ENCODE data around the gene ARHGAP23.

ARHGAP23 gene

DNA sequence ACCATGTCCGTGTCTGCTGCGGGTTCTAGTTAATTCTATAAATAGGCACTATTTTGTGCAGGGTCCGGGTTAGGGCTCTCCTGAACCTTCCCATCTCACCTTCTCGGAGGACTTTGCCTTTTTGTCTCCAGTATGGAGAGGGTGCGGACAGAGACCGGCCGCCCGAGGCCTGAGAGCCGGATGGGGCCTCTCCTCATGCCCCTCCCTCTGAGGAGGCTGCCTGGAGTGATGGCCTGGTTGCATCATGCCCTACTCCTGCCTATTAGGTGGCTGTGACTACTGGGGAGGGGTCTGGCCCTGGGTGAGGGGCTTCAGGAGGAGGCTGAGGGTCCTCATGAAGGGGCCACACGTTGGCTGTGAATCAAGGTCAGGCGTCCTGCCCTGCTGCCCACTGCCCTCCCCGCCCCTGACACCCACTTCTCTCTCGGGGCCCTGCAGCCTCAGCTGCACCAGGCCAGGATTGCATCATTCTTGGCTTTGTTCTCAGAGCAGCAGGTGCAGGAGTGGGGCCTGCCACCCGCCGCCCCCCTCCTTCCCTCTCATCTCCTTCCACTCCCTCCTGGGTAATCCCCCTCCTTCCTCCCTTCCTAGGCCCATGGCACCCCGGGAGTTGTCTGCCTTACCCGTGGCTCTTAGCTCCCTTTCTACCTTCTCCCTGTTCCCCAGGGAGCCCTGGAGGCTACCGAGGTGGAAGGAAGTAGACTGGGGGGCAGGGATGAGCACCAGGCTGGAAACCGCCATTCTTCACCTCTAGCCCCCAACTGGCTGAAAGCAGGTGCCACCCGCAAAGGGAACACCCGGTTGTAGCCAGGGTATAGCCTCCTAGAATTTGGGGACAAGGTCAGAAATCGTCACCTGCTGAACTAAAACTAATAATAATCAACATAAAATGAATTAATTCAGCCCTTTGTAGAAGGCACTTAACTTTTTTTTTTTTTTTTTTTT is 12.7 kb upstream of the ARHGAP23 start:
- Mint-ChIP-seq H3K9me3 (no peaks in the 10 kb centered on the region), H3K4me3 (no peak overlapping the region), H3K36me3 (ENCODE audit: insufficient read depth) (no peaks in the 10 kb centered on the region), H3K27ac (no peak overlapping the region), H3K27me3 (peaks cover 58 to 80% of the 10 kb centered on the region in 2 donors), H3K4me1 (ENCODE audit: low read depth in 2 of 2) (peaks cover 4 to 9% of the 10 kb centered on the region in 2 donors)
- no peak for ATAC-seq (replicated peaks)
- no peak for DNase-seq

DNA sequence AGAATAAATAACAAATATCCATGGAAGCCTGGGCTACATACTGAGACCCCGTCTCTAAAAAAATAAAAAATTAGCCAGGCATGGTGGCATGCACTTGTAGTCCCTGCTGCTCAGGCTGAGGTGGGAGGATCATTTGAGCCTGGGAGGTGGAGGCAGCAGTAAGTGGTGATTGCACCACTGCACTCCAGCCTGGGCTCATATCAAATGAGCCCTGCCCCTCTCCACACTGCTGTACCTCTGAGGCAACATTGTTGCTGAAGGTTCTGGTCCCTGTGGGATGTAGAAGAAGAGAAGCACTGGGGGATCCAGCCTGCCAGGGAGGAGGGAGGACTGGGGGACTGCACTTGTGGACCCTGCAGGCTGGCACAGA is 11.4 kb upstream of the ARHGAP23 start:
- Mint-ChIP-seq H3K27me3 (peaks cover 59 to 80% of the 10 kb centered on the region in 2 donors), H3K9me3 (no peaks in the 10 kb centered on the region)

DNA sequence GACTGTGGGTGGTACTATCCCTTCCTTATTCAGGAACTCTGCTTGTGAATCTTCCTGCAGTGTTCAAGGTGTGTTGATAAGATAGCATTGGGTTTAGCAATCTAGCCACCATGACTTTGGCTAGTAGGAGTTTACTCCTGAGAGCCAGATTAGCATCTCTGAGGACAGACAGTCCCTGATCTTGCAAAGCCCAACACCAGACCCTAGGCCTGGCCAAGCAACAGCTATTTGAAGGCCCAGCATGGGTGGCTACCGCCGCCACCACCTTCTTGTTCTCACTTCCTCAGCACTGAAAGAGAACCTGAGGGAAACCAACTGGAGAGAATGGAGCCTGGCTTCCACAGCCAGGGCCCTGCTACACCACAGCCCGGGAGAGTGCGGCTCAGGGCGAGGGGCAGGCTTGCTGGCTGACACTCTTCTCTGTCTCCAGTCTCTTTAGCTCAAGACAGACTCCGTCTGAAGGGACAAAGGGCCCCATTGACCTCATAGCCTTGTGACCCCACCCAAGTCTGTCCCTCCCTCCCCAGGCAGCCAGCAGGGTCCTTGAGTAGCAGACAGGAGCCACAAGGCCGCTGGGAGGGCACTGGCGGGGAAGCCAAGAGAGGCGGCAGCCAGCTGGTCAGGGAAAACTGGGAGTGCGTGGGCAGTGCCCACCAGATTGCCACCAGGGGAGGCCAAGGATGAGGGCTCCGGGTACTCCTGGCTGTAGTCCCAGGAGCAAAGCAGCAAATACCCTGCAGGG is 10.9 kb upstream of the ARHGAP23 start:
- peaks cover 4 to 9% of the 10 kb centered on the region in 2 donors for H3K4me1 Mint-ChIP-seq (ENCODE audit: low read depth in 2 of 2)
- peaks cover 62 to 82% of the 10 kb centered on the region in 2 donors for H3K27me3 Mint-ChIP-seq
- ATAC-seq (replicated peaks) (no peak), DNase-seq (no peak)
- no peak overlapping the region for H3K27ac Mint-ChIP-seq
- H3K4me3 Mint-ChIP-seq: no peak overlapping the region
- no peaks in the 10 kb centered on the region for H3K9me3 Mint-ChIP-seq
- H3K36me3 Mint-ChIP-seq (ENCODE audit: insufficient read depth): no peaks in the 10 kb centered on the region

More for the DNA sequence above, 11.4 kb upstream of the ARHGAP23 start:
- no peak for DNase-seq
- H3K36me3 Mint-ChIP-seq (ENCODE audit: insufficient read depth): no peaks in the 10 kb centered on the region
- H3K4me3 Mint-ChIP-seq: no peak overlapping the region
- ATAC-seq (replicated peaks): no peak
- peaks cover 4 to 9% of the 10 kb centered on the region in 2 donors for H3K4me1 Mint-ChIP-seq (ENCODE audit: low read depth in 2 of 2)
- no peak overlapping the region for H3K27ac Mint-ChIP-seq

DNA sequence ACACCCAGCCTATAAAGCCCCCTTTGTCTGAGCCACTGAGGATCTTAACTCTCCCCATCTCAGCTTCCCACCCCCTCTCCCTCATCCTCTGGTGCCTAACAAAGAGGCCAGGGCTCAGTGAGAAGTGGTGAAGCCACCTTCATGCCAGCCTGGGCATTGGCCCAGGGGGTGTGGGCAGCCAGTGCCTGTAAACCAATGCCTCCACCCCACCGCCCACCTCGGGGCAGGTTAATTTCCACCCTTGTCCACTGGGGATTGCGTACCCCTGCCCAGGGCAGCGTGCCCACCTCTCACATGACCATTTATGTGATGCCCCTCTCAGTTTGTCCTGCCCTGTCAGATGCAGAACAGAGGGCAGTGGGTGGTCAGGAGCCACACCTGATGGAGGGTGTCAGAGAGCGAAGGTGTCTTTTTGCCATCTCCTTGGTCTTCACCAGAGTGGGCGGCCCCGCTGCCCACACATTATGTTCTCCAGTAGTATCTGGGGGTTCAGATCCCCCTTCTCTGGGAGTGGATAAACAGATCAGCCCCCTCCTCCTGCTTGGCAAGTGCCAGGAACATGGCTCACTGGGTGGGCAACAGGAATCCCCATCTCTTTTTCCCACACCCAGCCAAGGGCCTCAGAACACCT is 10.1 kb upstream of the ARHGAP23 start:
- ATAC-seq (replicated peaks) (no peak), DNase-seq (no peak)
- peaks cover 66 to 86% of the 10 kb centered on the region in 2 donors for H3K27me3 Mint-ChIP-seq
- peak overlapping the region in 1 of 2 donors; percentile 75 for H3K4me3 Mint-ChIP-seq
- no peak overlapping the region for H3K27ac Mint-ChIP-seq
- H3K9me3 Mint-ChIP-seq: no peaks in the 10 kb centered on the region
- peaks cover 4 to 9% of the 10 kb centered on the region in 2 donors for H3K4me1 Mint-ChIP-seq (ENCODE audit: low read depth in 2 of 2)
- no peaks in the 10 kb centered on the region for H3K36me3 Mint-ChIP-seq (ENCODE audit: insufficient read depth)

DNA sequence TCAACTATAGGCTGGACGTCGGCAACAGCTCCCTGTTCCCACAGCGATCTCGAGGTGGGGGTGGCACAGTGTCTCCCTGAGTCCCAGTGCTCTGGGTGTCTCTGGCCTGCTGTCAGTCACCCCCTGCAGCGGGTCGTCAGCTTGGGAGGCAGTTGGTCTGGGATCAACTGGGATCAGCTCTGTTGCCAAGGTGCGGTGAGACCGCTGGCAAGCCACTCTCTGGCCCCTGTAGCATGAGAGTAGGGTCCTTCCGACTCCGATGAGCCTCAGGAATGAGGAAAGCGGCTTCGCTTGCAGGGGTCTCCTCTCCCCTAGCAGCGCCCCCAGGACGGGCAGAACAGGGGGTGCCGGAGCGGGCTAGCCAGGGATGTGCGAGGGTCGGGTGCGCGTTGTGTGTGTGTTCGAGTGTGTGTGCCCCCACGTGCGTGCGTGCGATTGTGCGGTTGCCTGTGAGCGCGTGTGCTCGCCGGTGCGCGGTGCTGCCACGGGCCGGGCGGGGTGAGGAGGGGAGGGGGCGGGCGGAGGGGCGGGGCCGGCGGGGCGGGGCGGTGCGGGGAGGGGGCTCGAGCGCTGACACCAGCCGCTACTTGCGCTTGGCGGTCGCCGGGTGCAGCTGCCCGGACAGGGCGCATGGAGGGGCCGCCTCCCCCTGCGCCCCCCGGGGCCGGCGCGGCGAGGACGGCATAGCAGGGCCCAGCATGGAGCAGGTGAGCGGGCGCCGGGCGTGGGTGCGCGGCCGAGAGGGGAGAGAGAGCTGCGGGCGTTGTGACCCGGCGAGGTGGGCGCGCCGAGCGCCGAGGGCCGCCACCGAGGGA is 9.4 kb upstream of the ARHGAP23 start:
- H3K27me3 Mint-ChIP-seq: peaks cover 69 to 87% of the 10 kb centered on the region in 2 donors
- no peaks in the 10 kb centered on the region for H3K36me3 Mint-ChIP-seq (ENCODE audit: insufficient read depth)
- peak overlapping the region; percentile 75 for H3K4me3 Mint-ChIP-seq
- DNase-seq (no peak), ATAC-seq (replicated peaks) (no peak)
- H3K4me1 Mint-ChIP-seq (ENCODE audit: low read depth in 2 of 2): peaks cover 4 to 9% of the 10 kb centered on the region in 2 donors
- H3K9me3 Mint-ChIP-seq: no peaks in the 10 kb centered on the region
- no peak overlapping the region for H3K27ac Mint-ChIP-seq

DNA sequence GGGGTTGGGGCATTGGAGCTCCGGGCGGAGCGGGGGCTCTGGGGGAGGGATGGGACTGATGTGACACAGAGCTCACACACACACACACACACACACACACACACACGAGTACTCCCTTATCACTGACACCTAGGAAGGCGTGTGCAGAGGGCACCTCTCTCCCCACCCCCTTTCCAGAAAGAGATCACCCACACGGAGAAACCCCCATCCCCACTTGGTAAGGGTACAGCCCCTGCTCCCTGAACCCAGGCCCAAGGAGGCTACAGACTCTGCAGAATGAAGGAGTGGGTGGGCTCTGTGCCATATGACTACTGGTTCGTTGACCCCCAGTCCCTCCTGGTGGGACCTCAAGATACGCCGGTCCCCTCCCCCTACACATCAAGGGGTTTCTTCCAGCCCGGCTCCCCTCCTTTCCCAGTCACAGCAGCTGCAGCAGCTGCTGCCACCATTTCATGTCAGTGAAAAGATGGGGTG is 8.7 kb upstream of the ARHGAP23 start:
- peaks cover 4 to 9% of the 10 kb centered on the region in 2 donors for H3K4me1 Mint-ChIP-seq (ENCODE audit: low read depth in 2 of 2)
- H3K27ac Mint-ChIP-seq: no peak overlapping the region
- peak overlapping the region in 1 of 2 donors; percentile 8 for H3K4me3 Mint-ChIP-seq
- ATAC-seq (replicated peaks) (no peak), DNase-seq (no peak)
- peaks cover 74 to 94% of the 10 kb centered on the region in 2 donors for H3K27me3 Mint-ChIP-seq
- H3K9me3 Mint-ChIP-seq: no peaks in the 10 kb centered on the region
- H3K36me3 Mint-ChIP-seq (ENCODE audit: insufficient read depth): no peaks in the 10 kb centered on the region

DNA sequence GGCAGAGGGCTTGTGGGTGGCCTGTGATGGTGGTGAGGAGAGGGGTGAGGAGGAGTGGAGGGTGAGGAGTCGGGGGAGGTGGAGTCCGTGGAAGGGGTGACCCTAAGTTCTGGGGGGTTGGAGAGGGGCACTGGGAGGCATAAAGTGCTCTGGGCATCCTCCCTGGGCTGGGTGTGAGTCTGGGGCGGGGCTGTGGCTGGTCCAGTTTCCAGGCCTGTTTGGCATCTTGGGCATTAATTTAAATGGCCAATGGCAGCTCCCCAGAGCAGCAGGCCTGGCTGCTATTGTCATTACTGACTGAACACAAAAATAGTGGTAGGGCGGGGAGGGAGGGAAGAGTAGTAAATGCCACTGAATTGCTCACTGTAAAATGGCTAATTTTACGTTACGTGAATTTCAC is 7.7 kb upstream of the ARHGAP23 start:
- peaks cover 82 to 100% of the 10 kb centered on the region in 2 donors for H3K27me3 Mint-ChIP-seq
- no peak for ATAC-seq (replicated peaks)

DNA sequence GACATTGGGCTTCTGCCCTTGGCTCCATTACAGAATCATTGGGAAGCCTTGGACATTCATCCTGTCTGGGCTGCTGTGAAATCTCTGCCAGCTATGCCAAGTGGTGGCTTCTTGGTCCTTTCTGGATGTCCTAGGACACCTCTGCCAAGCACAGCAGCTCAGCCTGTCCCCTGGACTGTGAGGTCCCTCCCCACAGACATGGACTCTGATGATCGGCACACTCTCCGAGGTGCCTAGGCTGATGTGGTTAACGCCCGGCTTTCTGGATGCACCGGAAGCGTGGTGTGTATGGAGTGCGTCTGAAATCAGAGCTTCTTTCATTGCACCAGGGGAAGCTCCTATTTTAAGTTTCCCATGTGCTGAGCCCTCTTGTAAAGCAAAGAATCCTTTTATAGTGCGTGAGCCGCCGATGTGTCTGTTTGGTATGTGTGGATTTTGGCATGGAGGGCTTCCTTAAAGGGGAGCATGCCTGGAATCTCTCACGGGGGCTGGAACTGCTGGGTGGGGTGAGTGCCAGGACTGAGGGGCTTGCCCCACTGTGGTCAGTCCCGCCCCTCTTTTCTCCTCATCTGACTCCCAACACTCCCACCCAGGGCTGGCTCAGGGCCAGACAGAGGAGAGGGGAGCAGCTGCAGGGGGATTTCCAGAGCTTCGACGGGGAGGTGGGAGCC is 7.0 kb upstream of the ARHGAP23 start:
- H3K9me3 Mint-ChIP-seq: no peaks in the 10 kb centered on the region
- no peak overlapping the region for H3K27ac Mint-ChIP-seq
- H3K27me3 Mint-ChIP-seq: peaks cover 82 to 96% of the 10 kb centered on the region in 2 donors
- peaks cover 4 to 9% of the 10 kb centered on the region in 2 donors for H3K4me1 Mint-ChIP-seq (ENCODE audit: low read depth in 2 of 2)
- DNase-seq (no peak), ATAC-seq (replicated peaks) (no peak)
- no peaks in the 10 kb centered on the region for H3K36me3 Mint-ChIP-seq (ENCODE audit: insufficient read depth)
- H3K4me3 Mint-ChIP-seq: no peak overlapping the region

More for the DNA sequence above, 7.7 kb upstream of the ARHGAP23 start:
- H3K9me3 Mint-ChIP-seq: no peaks in the 10 kb centered on the region
- H3K27ac Mint-ChIP-seq: no peak overlapping the region
- no peak for DNase-seq
- H3K36me3 Mint-ChIP-seq (ENCODE audit: insufficient read depth): no peaks in the 10 kb centered on the region
- peaks cover 4 to 9% of the 10 kb centered on the region in 2 donors for H3K4me1 Mint-ChIP-seq (ENCODE audit: low read depth in 2 of 2)
- H3K4me3 Mint-ChIP-seq: no peak overlapping the region

DNA sequence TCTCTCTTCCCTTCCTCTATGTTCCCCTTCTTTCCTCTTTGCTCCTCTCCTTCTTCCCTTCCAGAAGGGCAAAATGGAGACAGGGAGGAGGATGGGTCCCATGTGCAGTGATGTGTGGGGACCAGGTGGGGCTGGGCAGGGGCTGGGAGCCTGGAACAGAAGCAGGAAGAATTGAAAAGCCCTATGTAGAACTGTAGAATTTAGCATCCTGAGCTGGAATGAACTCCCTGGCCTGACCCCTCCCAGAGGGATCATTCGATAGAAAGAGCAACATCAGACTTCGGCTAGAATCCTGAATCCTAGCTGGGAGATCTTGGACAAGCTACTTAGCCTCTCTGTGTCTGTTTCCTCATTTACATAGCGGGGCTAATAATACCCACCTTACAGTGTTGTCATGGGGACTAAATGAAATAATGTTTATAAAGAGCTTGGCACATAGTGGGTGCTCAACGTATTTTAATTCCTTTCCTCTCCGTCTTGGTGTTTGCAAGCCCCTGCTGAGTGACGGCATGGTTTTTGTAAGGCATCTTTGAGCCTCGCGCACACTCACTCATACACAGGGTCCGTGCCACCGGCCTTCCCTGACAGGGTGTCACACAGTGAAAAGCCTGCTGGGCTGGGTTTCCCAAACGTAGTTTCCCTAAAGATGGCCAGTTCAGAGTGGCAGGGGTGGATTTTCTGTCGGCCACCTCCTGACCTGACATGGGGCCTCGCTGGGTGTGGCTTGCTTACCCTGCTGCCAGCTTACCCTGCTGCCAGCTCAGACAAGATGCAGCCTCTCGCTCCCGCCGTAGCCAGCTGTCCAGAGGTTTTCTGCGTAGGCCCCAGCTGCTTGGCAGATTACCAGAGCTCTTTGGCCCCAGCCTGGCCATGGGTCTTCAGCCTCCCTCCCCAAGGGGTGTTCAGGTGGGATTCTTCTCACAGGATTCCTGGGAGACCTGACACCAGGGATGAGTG is 6.1 kb upstream of the ARHGAP23 start:
- peaks cover 76 to 91% of the 10 kb centered on the region in 2 donors for H3K27me3 Mint-ChIP-seq

DNA sequence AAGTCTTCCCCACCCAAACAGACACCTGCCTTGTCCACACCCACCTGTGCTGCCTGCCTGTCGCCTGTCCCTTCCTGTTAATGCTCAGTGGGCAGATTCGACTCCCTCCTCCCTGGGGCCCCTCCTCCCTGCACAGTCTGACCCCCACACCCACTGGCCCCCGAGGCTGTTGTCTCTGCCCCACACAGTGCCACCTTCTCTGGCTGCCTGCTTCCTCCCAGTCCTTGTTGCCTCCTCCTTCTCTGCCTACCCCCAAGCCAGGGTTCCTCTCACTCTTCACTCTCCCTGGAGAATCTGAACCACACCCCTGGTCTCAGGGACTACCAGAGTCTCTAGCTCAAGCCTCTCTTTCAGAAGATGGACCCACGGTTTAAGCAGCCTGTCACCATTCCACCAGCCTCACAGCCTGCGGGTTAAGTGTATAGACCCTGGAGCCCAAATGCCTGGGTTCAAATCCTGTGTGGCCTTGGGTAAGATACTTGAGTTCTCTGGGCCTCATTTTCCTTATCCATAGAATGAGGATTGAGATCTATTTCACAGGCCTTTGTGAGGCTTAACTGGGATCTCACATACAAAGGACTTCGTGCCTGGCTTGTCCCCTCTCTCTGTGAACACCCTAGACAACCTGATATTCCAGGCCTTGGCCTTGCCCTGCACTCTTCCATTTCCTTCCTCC is 3.8 kb upstream of the ARHGAP23 start:
- Mint-ChIP-seq H3K4me1 (ENCODE audit: low read depth in 2 of 2) (peaks cover 6 to 10% of the 10 kb centered on the region in 2 donors), H3K4me3 (no peak overlapping the region), H3K36me3 (ENCODE audit: insufficient read depth) (no peaks in the 10 kb centered on the region), H3K27me3 (peaks cover 70 to 80% of the 10 kb centered on the region in 2 donors), H3K27ac (no peak overlapping the region), H3K9me3 (no peaks in the 10 kb centered on the region)
- DNase-seq (no peak), ATAC-seq (replicated peaks) (no peak)

More for the DNA sequence above, 6.1 kb upstream of the ARHGAP23 start:
- Mint-ChIP-seq H3K9me3 (no peaks in the 10 kb centered on the region), H3K4me3 (no peak overlapping the region), H3K36me3 (ENCODE audit: insufficient read depth) (no peaks in the 10 kb centered on the region), H3K27ac (no peak overlapping the region), H3K4me1 (ENCODE audit: low read depth in 2 of 2) (peaks cover 4 to 9% of the 10 kb centered on the region in 2 donors)
- DNase-seq: no peak
- no peak for ATAC-seq (replicated peaks)

DNA sequence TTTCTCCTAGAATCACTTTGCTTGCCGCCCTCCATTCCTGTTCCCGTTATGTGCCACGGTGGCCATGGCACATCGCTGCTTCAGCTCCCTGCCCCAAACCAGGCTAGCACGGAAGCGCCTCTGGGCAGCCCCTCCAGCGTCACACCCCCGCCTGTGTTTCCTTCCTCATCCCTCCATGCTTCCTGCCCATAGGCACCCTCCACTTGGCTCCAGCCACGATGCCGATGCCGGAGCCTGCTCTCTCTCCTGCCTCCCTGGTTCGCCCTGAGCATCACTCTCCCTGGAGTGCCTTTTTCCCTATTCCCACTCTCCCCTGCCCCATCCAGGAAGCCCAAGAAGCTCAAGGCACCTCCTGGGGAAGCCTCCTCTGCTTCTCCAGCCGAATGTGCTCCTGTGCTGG is 3.2 kb upstream of the ARHGAP23 start:
- no peak for DNase-seq
- peaks cover 65 to 78% of the 10 kb centered on the region in 2 donors for H3K27me3 Mint-ChIP-seq
- H3K36me3 Mint-ChIP-seq (ENCODE audit: insufficient read depth): peaks cover 4% of the 10 kb centered on the region
- no peak overlapping the region for H3K4me3 Mint-ChIP-seq
- no peak overlapping the region for H3K27ac Mint-ChIP-seq
- no peaks in the 10 kb centered on the region for H3K9me3 Mint-ChIP-seq
- peaks cover 6 to 7% of the 10 kb centered on the region in 2 donors for H3K4me1 Mint-ChIP-seq (ENCODE audit: low read depth in 2 of 2)
- no peak for ATAC-seq (replicated peaks)
